K562 (cell line): ENCODE measurements around the gene IGLON5. TPM values are rescaled to one million over a fixed set of nuclear protein-coding genes. Genes with fewer than 3 reads are reported as not detected.

Experiments
- BRD4 ChIP-seq: fragments of 200-600 bp; sonication (generic); IDR thresholded peaks from 2 replicates; pipeline ENCODE4 v1.6.1; 2017; ENCODE audit warnings: inconsistent platforms
- EGR1 ChIP-seq: fragments of 450-650 bp; conservative IDR thresholded peaks from 2 replicates; pipeline ENCODE4 v1.6.1; 2017; ENCODE audit warnings: mild to moderate bottlenecking
- GTF2A2 ChIP-seq: IDR thresholded peaks from 2 replicates; pipeline ENCODE4 v1.6.1; 2016; ENCODE audit warnings: mild to moderate bottlenecking, missing genetic modification characterization, missing compliant biosample characterization
- HDAC2 ChIP-seq: fragments of 450-650 bp; IDR thresholded peaks from 2 replicates; pipeline ENCODE4 v1.6.1; 2016; ENCODE audit warnings: mild to moderate bottlenecking
- MEF2A ChIP-seq: IDR thresholded peaks from 2 replicates; pipeline ENCODE4 v1.6.1; 2011; ENCODE audit warnings: low read depth, mild to moderate bottlenecking, low read length, moderate library complexity; ENCODE audit not compliant: control insufficient read depth
- MYBL2 ChIP-seq, 2 experiments: fragments of 450-650 bp in 1 of 2; sonication (generic) in 1 of 2; formaldehyde crosslinking in 1 of 2; IDR thresholded peaks; 2 replicates each; pipeline versions ENCODE4 v1.6.1 to v1.8.1; 2017 to 2022; ENCODE audit warnings: borderline replicate concordance in 1 of 2, inconsistent platforms in 1 of 2, low read depth in 1 of 2, mild to moderate bottlenecking in 1 of 2, missing genetic modification reagents in 1 of 2, moderate library complexity in 1 of 2
- NCOA1 ChIP-seq: fragments of 450-650 bp; IDR thresholded peaks from 2 replicates; pipeline ENCODE4 v1.6.1; 2016; ENCODE audit warnings: low read depth
- RAD21 ChIP-seq, 2 experiments: fragments of 250-450 bp in 1 of 2; fragments of 450-650 bp in 1 of 2; sonication (Bioruptor Pico) in 1 of 2; formaldehyde crosslinking in 1 of 2; IDR thresholded peaks in 1 of 2; conservative IDR thresholded peaks in 1 of 2; 2 replicates each; pipeline versions ENCODE4 v1.4.0 to v1.8.0; 2020 to 2022; ENCODE audit warnings: mild to moderate bottlenecking in 2 of 2, moderate library complexity in 1 of 2
- TAF1 ChIP-seq: IDR thresholded peaks from 2 replicates; pipeline ENCODE4 v1.6.1; 2011; ENCODE audit warnings: mild to moderate bottlenecking, low read length, moderate library complexity; ENCODE audit not compliant: insufficient read depth, control insufficient read depth, severe bottlenecking; ENCODE audit errors: extremely low read depth
- TCF3 ChIP-seq: sonication (generic); formaldehyde crosslinking; IDR thresholded peaks from 2 replicates; pipeline ENCODE4 v1.4.0; 2020; ENCODE audit warnings: mild to moderate bottlenecking, missing genetic modification reagents
- YY1 ChIP-seq, 3 experiments: IDR thresholded peaks; 2 replicates each; pipeline ENCODE4 v1.6.1; 2011; ENCODE audit warnings: low read length in 2 of 3, mild to moderate bottlenecking in 2 of 3, moderate library complexity in 2 of 3, borderline replicate concordance in 1 of 3, control low read depth in 1 of 3, low read depth in 1 of 3; ENCODE audit not compliant: insufficient read depth in 3 of 3, insufficient replicate concordance in 2 of 3, control insufficient read depth in 1 of 3, insufficient read length in 1 of 3; ENCODE audit errors: extremely low read depth in 1 of 3
- ZC3H4 ChIP-seq: sonication (generic); formaldehyde crosslinking; IDR thresholded peaks from 2 replicates; pipeline ENCODE4 v1.9.0; 2021; ENCODE audit warnings: missing genetic modification reagents, borderline replicate concordance
- ZFPM2 ChIP-seq: fragments of 250-450 bp; sonication (Bioruptor Pico); IDR thresholded peaks from 2 replicates; pipeline ENCODE4 v1.5.1; 2022; ENCODE audit warnings: mild to moderate bottlenecking
- ZKSCAN3 ChIP-seq: fragments of 250-450 bp; sonication (Bioruptor Pico); IDR thresholded peaks from 2 replicates; pipeline ENCODE4 v1.4.0; 2020
- ZNF551 ChIP-seq: fragments of 250-450 bp; sonication (Bioruptor Pico); IDR thresholded peaks from 2 replicates; pipeline ENCODE4 v1.5.0; 2021; ENCODE audit warnings: mild to moderate bottlenecking, moderate library complexity
- ZSCAN32 ChIP-seq: fragments of 450-650 bp; formaldehyde crosslinking; IDR thresholded peaks from 2 replicates; pipeline ENCODE4 v1.4.0; 2020; ENCODE audit warnings: mild to moderate bottlenecking, moderate library complexity
- polyA plus RNA-seq, 8 experiments: library from polyadenylated mRNA; depleted of rRNA in 4 of 8; stranded (reverse) in 5 of 8; unstranded in 3 of 8; fragments of >200 nt; fragmentation: Nextera tagmentation in 2 of 8; fragmentation: Illumina TruSeq in 1 of 8; extraction: Ambion mirVana in 2 of 8; extraction: Trizol in 1 of 8; gene quantifications; 2 replicates each; pipeline versions ENCODE4 v1.2.1 to v1.2.3, GENCODE V29; 2011 to 2014; ENCODE audit warnings: inconsistent platforms in 1 of 8, missing spikeins in 1 of 8
- total RNA-seq, 7 experiments: library from RNA; depleted of rRNA in 6 of 7; stranded (reverse); fragments of >200 nt in 6 of 7; fragmentation: Illumina TruSeq in 2 of 7; extraction: Trizol in 2 of 7; gene quantifications; 2 replicates each; pipeline versions ENCODE4 v1.2.1 to v1.2.3, GENCODE V29; 2011 to 2021; ENCODE audit warnings: low replicate concordance in 1 of 7
- TF ChIP-seq, protein P1 (sequence below), 2 experiments: fragments of 450-650 bp; conservative IDR thresholded peaks; 2 replicates each; pipeline ENCODE4 v1.6.1; 2017; ENCODE audit warnings: mild to moderate bottlenecking in 2 of 2, moderate library complexity in 2 of 2
- TF ChIP-seq, protein P2 (sequence below): fragments of 150-350 bp; conservative IDR thresholded peaks from 2 replicates; pipeline ENCODE4 v1.6.1; 2014; ENCODE audit warnings: low read length

IGLON5 gene
- total and polyA plus RNA-seq, 9 of the 15 experiments (the other 6 are each of a cell fraction or from before 2014, with no cell fraction given): 0.03 to 0.22 (median 0.14) TPM; not detected in 2

DNA sequence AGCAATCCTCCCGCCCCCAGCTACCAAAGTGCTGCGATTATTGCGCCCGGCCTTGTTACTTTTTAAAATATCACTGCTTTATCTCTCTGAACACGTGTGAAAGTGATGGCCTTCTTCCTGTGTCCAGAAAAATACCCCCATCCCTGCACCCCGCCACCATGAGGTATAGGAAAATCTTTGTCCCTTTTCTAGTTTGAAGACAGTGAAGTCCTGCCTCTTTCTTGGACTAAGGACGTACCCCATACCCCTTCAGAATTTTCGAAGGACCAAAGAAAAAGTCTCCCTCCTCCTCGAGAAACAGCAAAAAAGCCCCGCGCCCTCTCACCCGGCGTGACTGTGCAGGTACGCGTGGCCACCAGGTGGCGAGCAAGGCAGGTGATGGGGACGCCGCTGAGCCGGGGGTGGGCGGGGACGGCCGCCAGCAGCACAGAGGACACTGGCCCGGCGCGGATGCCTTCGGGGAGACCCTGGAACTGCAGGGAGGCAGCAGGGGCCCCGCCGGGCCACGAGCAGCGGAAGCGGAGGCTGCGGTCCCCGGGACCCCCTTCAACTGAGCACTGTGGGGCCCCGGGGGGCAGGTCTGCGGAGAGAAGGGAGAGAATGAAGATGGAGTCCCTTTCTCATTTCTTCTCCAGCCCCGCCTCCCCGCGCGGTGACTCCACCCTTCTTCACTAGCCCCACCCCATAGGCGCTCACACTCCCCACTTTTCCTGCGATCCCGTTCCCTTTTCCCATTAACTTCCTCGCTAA lies 27.3 kb downstream of the IGLON5 start (continued):
- no peak for TF ChIP-seq MEF2A
- no peak for TF ChIP-seq ZC3H4
- TF ChIP-seq, protein P1, sequence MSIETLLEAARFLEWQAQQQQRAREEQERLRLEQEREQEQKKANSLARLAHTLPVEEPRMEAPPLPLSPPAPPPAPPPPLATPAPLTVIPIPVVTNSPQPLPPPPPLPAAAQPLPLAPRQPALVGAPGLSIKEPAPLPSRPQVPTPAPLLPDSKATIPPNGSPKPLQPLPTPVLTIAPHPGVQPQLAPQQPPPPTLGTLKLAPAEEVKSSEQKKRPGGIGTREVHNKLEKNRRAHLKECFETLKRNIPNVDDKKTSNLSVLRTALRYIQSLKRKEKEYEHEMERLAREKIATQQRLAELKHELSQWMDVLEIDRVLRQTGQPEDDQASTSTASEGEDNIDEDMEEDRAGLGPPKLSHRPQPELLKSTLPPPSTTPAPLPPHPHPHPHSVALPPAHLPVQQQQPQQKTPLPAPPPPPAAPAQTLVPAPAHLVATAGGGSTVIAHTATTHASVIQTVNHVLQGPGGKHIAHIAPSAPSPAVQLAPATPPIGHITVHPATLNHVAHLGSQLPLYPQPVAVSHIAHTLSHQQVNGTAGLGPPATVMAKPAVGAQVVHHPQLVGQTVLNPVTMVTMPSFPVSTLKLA (conservative IDR thresholded peaks at IDR 0.05): peak; percentile 85 to 88
- TF ChIP-seq NCOA1: no peak
- TF ChIP-seq GTF2A2: no peak
- TF ChIP-seq TAF1: peak; percentile 33
- TF ChIP-seq, protein P2, sequence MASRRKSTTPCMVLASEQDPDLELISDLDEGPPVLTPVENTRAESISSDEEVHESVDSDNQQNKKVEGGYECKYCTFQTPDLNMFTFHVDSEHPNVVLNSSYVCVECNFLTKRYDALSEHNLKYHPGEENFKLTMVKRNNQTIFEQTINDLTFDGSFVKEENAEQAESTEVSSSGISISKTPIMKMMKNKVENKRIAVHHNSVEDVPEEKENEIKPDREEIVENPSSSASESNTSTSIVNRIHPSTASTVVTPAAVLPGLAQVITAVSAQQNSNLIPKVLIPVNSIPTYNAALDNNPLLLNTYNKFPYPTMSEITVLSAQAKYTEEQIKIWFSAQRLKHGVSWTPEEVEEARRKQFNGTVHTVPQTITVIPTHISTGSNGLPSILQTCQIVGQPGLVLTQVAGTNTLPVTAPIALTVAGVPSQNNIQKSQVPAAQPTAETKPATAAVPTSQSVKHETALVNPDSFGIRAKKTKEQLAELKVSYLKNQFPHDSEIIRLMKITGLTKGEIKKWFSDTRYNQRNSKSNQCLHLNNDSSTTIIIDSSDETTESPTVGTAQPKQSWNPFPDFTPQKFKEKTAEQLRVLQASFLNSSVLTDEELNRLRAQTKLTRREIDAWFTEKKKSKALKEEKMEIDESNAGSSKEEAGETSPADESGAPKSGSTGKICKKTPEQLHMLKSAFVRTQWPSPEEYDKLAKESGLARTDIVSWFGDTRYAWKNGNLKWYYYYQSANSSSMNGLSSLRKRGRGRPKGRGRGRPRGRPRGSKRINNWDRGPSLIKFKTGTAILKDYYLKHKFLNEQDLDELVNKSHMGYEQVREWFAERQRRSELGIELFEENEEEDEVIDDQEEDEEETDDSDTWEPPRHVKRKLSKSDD: no peak
- peak; percentile 25; the same call in 1 of the 2 replicates for TF ChIP-seq MYBL2 (IDR thresholded peaks at IDR 0.05; ENCODE audit: low read depth)
- no peak for TF ChIP-seq MYBL2 (CRISPR knock-in tag; IDR thresholded peaks at IDR 0.05; ENCODE audit: borderline replicate concordance)
- peak in 1 of 3 experiments; percentile 50 for TF ChIP-seq YY1 (IDR thresholded peaks at IDR 0.05; ENCODE audit: borderline replicate concordance in 1 of 3, control insufficient read depth in 1 of 3, extremely low read depth in 1 of 3, insufficient read depth in 3 of 3, insufficient read length in 1 of 3, insufficient replicate concordance in 2 of 3, low read depth in 1 of 3, low read length in 2 of 3)
- peak; percentile 72; the same call in 1 of the 2 replicates for TF ChIP-seq HDAC2
- peak; percentile 44; the same call in 1 of the 2 replicates for TF ChIP-seq TCF3 (CRISPR knock-in tag)
- peak; percentile 84 to 85 for TF ChIP-seq RAD21 (CRISPR knock-in tag; conservative IDR thresholded peaks at IDR 0.05 in 1 of 2, IDR thresholded peaks at IDR 0.05 in 1 of 2)
- no peak for TF ChIP-seq ZKSCAN3 (CRISPR knock-in tag)
- no peak for TF ChIP-seq BRD4
- TF ChIP-seq ZSCAN32: no peak
- TF ChIP-seq ZNF551 (CRISPR knock-in tag): no peak
- no peak for TF ChIP-seq ZFPM2
- peak; percentile 59 for TF ChIP-seq EGR1
